Measurements from ENCODE around the gene PRDM2.

DNA sequence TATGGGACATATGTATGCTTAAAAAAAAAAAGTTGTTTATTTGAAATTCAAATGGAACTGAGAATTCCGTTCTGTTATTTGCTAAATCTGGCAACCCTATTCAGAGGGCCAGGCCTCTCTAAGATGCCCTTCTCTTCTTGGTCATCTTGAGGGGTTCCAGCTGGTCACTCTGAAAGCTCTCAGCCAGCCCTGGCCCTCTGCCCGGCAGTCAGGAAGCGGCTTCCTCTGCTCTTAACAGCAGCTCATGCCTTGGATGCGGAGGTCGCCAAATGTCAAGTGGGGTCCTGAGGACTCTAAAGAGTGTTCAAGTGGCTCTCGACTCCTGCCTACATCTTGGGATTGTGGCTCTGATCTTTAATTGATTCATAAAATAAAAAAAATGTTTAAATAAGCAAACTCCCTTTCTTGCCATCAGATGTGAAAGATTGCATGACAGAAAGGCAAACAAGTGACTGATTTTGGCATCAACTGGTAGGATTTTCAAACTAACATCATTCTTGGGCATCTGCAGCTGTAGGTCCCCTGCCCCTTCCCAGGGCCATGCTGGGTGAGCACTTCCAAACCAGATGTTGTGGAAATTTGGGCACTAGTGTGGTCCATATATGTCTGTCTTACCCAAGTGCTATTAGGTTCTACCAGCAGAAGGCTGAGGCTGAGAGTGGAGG is 130.8 kb downstream of the PRDM2 start:
- TF ChIP-seq, protein P1, sequence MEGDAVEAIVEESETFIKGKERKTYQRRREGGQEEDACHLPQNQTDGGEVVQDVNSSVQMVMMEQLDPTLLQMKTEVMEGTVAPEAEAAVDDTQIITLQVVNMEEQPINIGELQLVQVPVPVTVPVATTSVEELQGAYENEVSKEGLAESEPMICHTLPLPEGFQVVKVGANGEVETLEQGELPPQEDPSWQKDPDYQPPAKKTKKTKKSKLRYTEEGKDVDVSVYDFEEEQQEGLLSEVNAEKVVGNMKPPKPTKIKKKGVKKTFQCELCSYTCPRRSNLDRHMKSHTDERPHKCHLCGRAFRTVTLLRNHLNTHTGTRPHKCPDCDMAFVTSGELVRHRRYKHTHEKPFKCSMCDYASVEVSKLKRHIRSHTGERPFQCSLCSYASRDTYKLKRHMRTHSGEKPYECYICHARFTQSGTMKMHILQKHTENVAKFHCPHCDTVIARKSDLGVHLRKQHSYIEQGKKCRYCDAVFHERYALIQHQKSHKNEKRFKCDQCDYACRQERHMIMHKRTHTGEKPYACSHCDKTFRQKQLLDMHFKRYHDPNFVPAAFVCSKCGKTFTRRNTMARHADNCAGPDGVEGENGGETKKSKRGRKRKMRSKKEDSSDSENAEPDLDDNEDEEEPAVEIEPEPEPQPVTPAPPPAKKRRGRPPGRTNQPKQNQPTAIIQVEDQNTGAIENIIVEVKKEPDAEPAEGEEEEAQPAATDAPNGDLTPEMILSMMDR (IDR thresholded peaks at IDR 0.05) = no peak
- TF ChIP-seq POLR2A (IDR thresholded peaks at IDR 0.05) = no peak

Data from Peyer's patch (tissue), 4 donors.